ENCODE data around the gene NBL1.
"Not testable (repeated sequence)": the region's sequence is repeated elsewhere in the genome, so short reads cannot be mapped to it uniquely, and the experiment has no call there.

Gene NBL1

DNA sequence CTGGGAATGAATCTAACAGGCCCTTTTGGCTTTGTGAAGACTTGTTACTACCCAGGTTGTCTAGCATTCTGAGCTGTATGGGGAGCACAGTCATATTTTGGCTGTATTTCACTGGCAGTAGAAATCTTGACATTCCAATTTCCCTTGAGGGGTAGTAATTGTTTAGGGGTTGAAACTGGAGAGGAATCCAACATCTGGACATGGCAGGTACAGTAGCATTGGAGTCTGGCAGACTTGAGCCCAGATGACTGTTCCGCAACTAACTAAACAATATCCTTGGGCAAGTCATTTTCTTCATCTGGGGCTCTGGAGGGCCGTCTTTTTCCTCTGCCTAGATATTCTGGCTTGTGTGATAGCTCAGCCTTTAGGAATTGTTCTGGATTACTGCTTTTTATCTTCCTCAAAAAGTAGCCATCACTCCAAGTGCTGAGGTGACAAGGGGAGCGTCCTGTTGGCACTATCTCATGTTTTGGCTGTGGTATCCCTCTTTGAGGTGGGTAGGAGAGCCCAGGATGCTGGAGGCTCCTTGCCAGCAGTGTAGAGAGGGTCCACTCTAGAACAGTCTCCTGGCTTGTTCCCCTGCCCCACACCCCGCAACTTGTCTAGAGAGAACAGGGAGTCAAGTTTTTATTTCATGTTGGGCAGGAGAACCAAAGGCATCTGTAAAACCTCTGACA is 22.7 kb upstream of the NBL1 start:
- no peak for DNase-seq (ENCODE audit: low read depth)
- H3K4me3 ChIP-seq (ENCODE audit: low read length) = no peak overlapping the region
- TF ChIP-seq, protein P1, sequence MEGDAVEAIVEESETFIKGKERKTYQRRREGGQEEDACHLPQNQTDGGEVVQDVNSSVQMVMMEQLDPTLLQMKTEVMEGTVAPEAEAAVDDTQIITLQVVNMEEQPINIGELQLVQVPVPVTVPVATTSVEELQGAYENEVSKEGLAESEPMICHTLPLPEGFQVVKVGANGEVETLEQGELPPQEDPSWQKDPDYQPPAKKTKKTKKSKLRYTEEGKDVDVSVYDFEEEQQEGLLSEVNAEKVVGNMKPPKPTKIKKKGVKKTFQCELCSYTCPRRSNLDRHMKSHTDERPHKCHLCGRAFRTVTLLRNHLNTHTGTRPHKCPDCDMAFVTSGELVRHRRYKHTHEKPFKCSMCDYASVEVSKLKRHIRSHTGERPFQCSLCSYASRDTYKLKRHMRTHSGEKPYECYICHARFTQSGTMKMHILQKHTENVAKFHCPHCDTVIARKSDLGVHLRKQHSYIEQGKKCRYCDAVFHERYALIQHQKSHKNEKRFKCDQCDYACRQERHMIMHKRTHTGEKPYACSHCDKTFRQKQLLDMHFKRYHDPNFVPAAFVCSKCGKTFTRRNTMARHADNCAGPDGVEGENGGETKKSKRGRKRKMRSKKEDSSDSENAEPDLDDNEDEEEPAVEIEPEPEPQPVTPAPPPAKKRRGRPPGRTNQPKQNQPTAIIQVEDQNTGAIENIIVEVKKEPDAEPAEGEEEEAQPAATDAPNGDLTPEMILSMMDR (IDR thresholded peaks at IDR 0.05; ENCODE audit: insufficient read depth, low read depth, low read length, missing control alignments) = no peak

DNA sequence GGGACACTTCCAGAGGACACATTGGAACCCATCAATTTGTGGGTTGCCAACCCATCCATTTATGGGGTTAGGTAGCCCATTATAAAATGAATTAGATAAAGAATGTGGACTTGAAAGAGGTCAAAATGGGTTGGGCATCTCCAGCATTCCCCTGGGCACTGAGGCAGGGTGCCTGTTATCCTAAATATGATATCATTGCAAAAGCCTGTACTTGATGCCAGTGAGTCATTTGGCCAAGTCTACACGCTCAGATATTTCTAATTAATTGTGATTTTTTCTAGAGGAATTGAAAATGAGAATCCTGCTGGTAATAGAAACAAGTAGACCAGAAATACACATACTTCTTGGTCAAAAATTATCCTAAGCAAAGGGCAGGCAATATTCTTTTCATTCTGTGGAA is 21.9 kb upstream of the NBL1 start:
- H3K4me3 ChIP-seq (ENCODE audit: low read length) = no peak overlapping the region
- DNase-seq (ENCODE audit: low read depth) = peak; percentile 59
- TF ChIP-seq, protein P1 (IDR thresholded peaks at IDR 0.05; ENCODE audit: insufficient read depth, low read depth, low read length, missing control alignments) = no peak

DNA sequence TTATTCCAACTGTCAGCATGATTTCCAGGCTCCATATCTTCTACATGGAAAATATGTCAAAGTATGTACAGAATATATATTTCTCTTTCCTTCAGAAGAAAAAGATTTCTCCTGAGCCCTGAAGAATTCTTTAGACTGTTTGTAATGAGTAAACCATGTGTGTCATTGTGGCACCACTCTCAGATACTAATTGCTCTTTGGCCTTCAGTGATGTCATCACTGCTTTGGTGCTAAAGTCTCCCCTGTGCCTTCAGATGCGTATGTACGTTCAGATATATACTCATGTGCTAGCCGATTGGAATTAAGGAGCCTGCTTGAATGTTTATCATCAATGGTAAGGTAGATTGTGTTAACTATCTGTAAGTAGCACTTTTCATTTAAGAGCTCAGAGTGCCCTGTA is 20.6 kb upstream of the NBL1 start:
- H3K4me3 ChIP-seq (ENCODE audit: low read length) = no peak overlapping the region
- TF ChIP-seq, protein P1 (IDR thresholded peaks at IDR 0.05; ENCODE audit: insufficient read depth, low read depth, low read length, missing control alignments) = no peak
- no peak for DNase-seq (ENCODE audit: low read depth)

DNA sequence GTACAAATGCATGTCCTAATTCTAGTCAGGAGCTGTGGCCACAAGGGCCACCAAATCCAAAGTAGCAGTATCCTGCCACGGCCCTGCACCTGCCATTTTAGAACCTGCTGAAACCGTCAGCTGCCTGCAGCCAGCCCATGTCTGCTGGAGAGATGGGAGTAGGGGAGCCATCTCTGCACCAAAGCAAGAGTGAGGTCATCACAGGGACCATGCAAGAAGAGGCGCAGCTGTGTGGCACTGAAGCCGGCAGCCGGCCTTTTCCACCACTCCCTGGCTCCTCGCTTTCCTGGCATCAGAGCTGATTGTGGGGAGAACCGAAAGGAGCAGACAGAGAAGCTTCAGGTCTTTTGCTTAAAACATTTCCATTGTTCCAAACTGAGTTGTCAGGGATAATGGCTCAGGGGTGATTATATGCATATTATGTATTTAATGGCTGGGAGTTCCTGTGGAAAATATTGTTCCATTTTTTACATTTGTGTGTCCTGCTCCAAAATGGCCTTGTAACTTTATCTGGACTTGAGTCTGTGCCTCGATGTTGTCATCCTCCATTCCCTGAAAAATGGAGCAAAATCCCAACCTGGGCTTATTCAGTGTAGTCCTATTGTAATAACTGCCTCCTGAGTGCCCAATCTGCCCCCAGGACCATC is 18.7 kb upstream of the NBL1 start:
- no peak for DNase-seq (ENCODE audit: low read depth)
- TF ChIP-seq, protein P1 (IDR thresholded peaks at IDR 0.05; ENCODE audit: insufficient read depth, low read depth, low read length, missing control alignments) = no peak
- no peak overlapping the region for H3K4me3 ChIP-seq (ENCODE audit: low read length)

DNA sequence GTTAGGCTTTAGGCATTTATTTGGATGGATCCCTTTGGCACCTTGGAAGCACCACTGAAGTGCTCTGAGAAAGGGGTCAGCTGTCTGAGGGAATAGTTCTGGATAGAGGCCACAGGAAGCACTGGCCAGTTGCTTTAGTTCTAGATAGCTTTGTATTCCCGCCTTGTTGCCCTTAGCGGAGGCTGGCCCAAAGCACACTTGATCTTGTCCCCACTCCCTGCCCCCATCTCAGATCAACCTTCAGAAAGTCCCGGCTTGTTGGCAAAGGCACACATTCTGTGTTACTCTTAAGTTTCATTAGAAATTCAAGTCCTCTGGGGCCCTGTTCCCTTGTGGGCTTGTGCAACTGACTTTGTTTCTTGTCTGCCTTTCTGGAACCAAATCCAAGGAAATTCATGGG is 15.2 kb upstream of the NBL1 start:
- TF ChIP-seq, protein P1 (IDR thresholded peaks at IDR 0.05; ENCODE audit: insufficient read depth, low read depth, low read length, missing control alignments) = no peak
- no peak for DNase-seq (ENCODE audit: low read depth)
- no peak overlapping the region for H3K4me3 ChIP-seq (ENCODE audit: low read length)

DNA sequence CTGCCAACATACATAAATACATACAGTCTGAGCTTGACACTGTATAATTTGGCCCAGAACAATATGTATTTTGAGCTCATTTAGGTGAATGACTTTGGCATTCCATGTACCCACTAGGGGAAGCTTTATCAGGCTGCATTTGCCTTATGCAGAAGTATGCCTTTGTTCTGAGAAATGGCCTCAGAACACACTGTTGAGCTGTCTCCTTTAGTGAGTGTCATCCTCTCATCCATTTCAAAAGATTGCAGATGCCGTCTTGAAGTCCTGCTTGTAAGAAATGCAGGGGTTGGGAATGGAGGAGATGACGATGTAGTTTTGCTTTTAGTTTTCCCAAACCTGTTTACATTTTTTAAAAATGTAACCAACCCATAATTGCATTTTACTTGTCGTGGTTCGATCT is 14.8 kb upstream of the NBL1 start:
- TF ChIP-seq, protein P1 (IDR thresholded peaks at IDR 0.05; ENCODE audit: insufficient read depth, low read depth, low read length, missing control alignments) = no peak
- DNase-seq (ENCODE audit: low read depth) = no peak
- no peak overlapping the region for H3K4me3 ChIP-seq (ENCODE audit: low read length)

DNA sequence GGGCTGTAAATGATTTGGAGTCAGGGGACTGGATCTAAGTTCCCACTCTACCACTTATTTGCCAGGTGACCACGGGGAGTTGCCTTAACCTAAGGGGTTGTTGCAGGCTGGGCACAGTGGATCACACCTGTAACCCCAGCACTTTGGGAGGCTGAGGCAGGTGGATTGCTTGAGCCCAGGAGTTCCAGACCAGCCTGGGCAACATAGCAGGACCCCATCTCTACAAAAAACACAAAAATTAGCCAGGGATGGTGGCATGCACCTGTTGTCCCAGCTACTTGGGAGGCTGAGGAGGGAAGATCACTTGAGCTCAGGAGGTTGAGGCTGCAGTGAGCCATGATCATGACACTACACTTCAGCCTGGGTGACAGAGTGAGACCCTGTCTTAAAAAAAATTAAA is 13.9 kb upstream of the NBL1 start:
- DNase-seq (ENCODE audit: low read depth); H3K4me3 ChIP-seq (ENCODE audit: low read length): not testable (repeated sequence)
